Ascending aorta (tissue), 2 donors: ENCODE measurements around the gene NEUROD4. TPM values are rescaled to one million over a fixed set of nuclear protein-coding genes. Genes with fewer than 3 reads are reported as not detected.

ENCODE experiments used
- DNase-seq, 2 donors: peaks; one replicate each; pipeline ENCODE4 v3.0.0-alpha.2; 2019; ENCODE audit warnings: low spot score in 2 of 2
- H3K27ac ChIP-seq, 2 donors: fragments of 200-600 bp; sonication (generic); one replicate each; pipeline ENCODE4 v1.5.1; 2016 to 2017; ENCODE audit warnings: mild to moderate bottlenecking in 1 of 2
- H3K27me3 ChIP-seq: fragments of 200-600 bp; sonication (generic); one replicate; pipeline ENCODE4 v1.5.1; 2017
- H3K36me3 ChIP-seq, 2 donors: fragments of 200-600 bp; sonication (generic); one replicate each; pipeline ENCODE4 v1.5.1; 2016
- H3K4me1 ChIP-seq, 2 donors: fragments of 200-600 bp; sonication (generic); one replicate each; pipeline ENCODE4 v1.5.1; 2016 to 2017; ENCODE audit warnings: mild to moderate bottlenecking in 1 of 2
- H3K4me3 ChIP-seq, 2 donors: fragments of 200-600 bp; sonication (generic); one replicate each; pipeline ENCODE4 v1.5.1; 2016 to 2017; ENCODE audit warnings: mild to moderate bottlenecking in 1 of 2
- H3K9me3 ChIP-seq, 2 donors: fragments of 200-600 bp; sonication (generic); one replicate each; pipeline ENCODE4 v1.5.1; 2016
- CTCF ChIP-seq, 3 experiments: fragments of 200-600 bp in 2 of 3; fragments of 450-650 bp in 1 of 3; sonication (generic) in 2 of 3; IDR thresholded peaks; one replicate each; pipeline ENCODE4 v1.5.1; 2016 to 2019; ENCODE audit warnings: antibody characterized with exemption in 3 of 3, mild to moderate bottlenecking in 1 of 3, moderate library complexity in 1 of 3
- intact Hi-C: fragments of 100-400 bp; cut with DNase I; formaldehyde crosslinking; loops from one replicate; pipeline ENCODE4 v1.15.1; 2023
- total RNA-seq: library from RNA; depleted of rRNA; stranded (reverse); fragments of >200 nt; gene quantifications from one replicate; pipeline ENCODE4 v1.1.0, GENCODE V29; 2016

Gene NEUROD4
- total RNA-seq, 1 donor from 2014 or later: not detected

GRCh38 chr12:55063291-55063690 is 43.5 kb downstream of the NEUROD4 start:
- no peak for DNase-seq
- intact Hi-C loops: no loop called here
- no peaks in the 10 kb centered on the region for H3K36me3 ChIP-seq
- H3K27me3 ChIP-seq: no peaks in the 10 kb centered on the region
- no peaks in the 10 kb centered on the region for H3K9me3 ChIP-seq
- TF ChIP-seq CTCF (IDR thresholded peaks at IDR 0.05): no peak
- no peaks in the 10 kb centered on the region for H3K4me1 ChIP-seq
- H3K27ac ChIP-seq: no peak overlapping the region
- no peak overlapping the region for H3K4me3 ChIP-seq

- H3K4me3 ChIP-seq: no peak overlapping the region
- no peaks in the 10 kb centered on the region for H3K4me1 ChIP-seq
- no peaks in the 10 kb centered on the region for H3K27me3 ChIP-seq
- DNase-seq: no peak
- H3K36me3 ChIP-seq: no peaks in the 10 kb centered on the region
- TF ChIP-seq CTCF (IDR thresholded peaks at IDR 0.05): no peak
- no peak overlapping the region for H3K27ac ChIP-seq
- H3K9me3 ChIP-seq: no peaks in the 10 kb centered on the region
- intact Hi-C loops: no loop called here
Measured at GRCh38 chr12:55065535-55065934, 45.8 kb downstream of the NEUROD4 start.

GRCh38 chr12:55067701-55068100 is 47.9 kb downstream of the NEUROD4 start:
- no peak for TF ChIP-seq CTCF (IDR thresholded peaks at IDR 0.05)
- Histone ChIP-seq H3K36me3 (no peaks in the 10 kb centered on the region), H3K9me3 (no peaks in the 10 kb centered on the region), H3K4me3 (no peak overlapping the region), H3K27me3 (no peaks in the 10 kb centered on the region), H3K27ac (no peak overlapping the region), H3K4me1 (no peaks in the 10 kb centered on the region)
- intact Hi-C loops: no loop called here
- no peak for DNase-seq

- no peaks in the 10 kb centered on the region for H3K9me3 ChIP-seq
- no peak overlapping the region for H3K4me3 ChIP-seq
- intact Hi-C loops: no loop called here
- peak; percentile 20 to 53 (median 44) for TF ChIP-seq CTCF (IDR thresholded peaks at IDR 0.05)
- no peaks in the 10 kb centered on the region for H3K4me1 ChIP-seq
- DNase-seq: no peak
- no peak overlapping the region for H3K27ac ChIP-seq
- H3K27me3 ChIP-seq: no peaks in the 10 kb centered on the region
- H3K36me3 ChIP-seq: no peaks in the 10 kb centered on the region
Measured at GRCh38 chr12:55068416-55069010, 48.7 kb downstream of the NEUROD4 start.

- Histone ChIP-seq H3K36me3 (no peaks in the 10 kb centered on the region), H3K27ac (no peak overlapping the region), H3K9me3 (no peaks in the 10 kb centered on the region), H3K27me3 (no peaks in the 10 kb centered on the region), H3K4me1 (no peaks in the 10 kb centered on the region), H3K4me3 (no peak overlapping the region)
- no peak for DNase-seq
- peak in 1 of 3 experiments; percentile 23 for TF ChIP-seq CTCF (IDR thresholded peaks at IDR 0.05)
- intact Hi-C loops: no loop called here
Measured at GRCh38 chr12:55072083-55072482, 52.3 kb downstream of the NEUROD4 start.
